CD4-positive, alpha-beta T cell (primary cell): ENCODE measurements around the gene IRX3. TPM values are rescaled to one million over a fixed set of nuclear protein-coding genes. Genes with fewer than 3 reads are reported as not detected.

ENCODE experiments used
- ATAC-seq: fragments of 200-7000 bp; cut with Tn5 transposase; one replicate; pipeline ENCODE4 v1.10.0; 2022; ENCODE audit warnings: mild to moderate bottlenecking; ENCODE audit not compliant: poor library complexity
- CTCF ChIA-PET: fragments of 350-600 bp; sonication (Branson Sonifier 250); formaldehyde crosslinking; loops from one replicate; lab custom pipeline; 2021; ENCODE audit warnings: antibody characterized with exemption, inconsistent platforms; lab: Charles Lee
- POLR2A ChIA-PET: fragments of 350-600 bp; sonication (Branson Sonifier 250); formaldehyde crosslinking; loops from one replicate; lab custom pipeline; 2021; ENCODE audit warnings: antibody characterized with exemption, inconsistent platforms; lab: Charles Lee
- DNase-seq, 14 experiments: peaks; one replicate each; pipeline ENCODE4 v3.0.0-alpha.2; 2013 to 2020; ENCODE audit warnings: mixed read lengths in 2 of 14
- H3K27ac ChIP-seq, 2 donors: one replicate each; pipeline versions ENCODE4 v1.5.1 to v1.7.0; 2013; ENCODE audit warnings: low read length in 2 of 2, low read depth in 1 of 2, mild to moderate bottlenecking in 1 of 2
- H3K27me3 ChIP-seq, 2 experiments: 1 replicate in 1 of 2; 2 replicates in 1 of 2; pipeline versions ENCODE4 v1.6.1 to v1.7.0; 2013; ENCODE audit warnings: low read length in 2 of 2, control low read depth in 1 of 2, mild to moderate bottlenecking in 1 of 2, moderate library complexity in 1 of 2; ENCODE audit not compliant: insufficient read depth in 2 of 2, control insufficient read depth in 1 of 2
- H3K36me3 ChIP-seq: one replicate; pipeline ENCODE4 v1.6.1; 2013; ENCODE audit warnings: low read length, control low read depth; ENCODE audit not compliant: insufficient read depth
- H3K4me1 ChIP-seq: one replicate; pipeline ENCODE4 v1.6.1; 2013; ENCODE audit warnings: low read length, control low read depth; ENCODE audit not compliant: insufficient read depth
- H3K4me3 ChIP-seq: one replicate; pipeline ENCODE4 v1.5.1; 2013; ENCODE audit warnings: mild to moderate bottlenecking, low read length, moderate library complexity
- H3K9me3 ChIP-seq, 2 experiments: 1 replicate in 1 of 2; 2 replicates in 1 of 2; pipeline versions ENCODE4 v1.6.1 to v1.7.0; 2013; ENCODE audit warnings: low read length in 2 of 2, mild to moderate bottlenecking in 2 of 2, control low read depth in 1 of 2, moderate library complexity in 1 of 2; ENCODE audit not compliant: control insufficient read depth in 1 of 2, insufficient read depth in 1 of 2
- H3K27ac Mint-ChIP-seq: one replicate; pipeline ENCODE4 v1.8.0; 2020; ENCODE audit warnings: mixed read lengths
- H3K27me3 Mint-ChIP-seq: one replicate; pipeline ENCODE4 v1.8.0; 2021; ENCODE audit warnings: mixed read lengths
- H3K36me3 Mint-ChIP-seq: one replicate; pipeline ENCODE4 v1.8.0; 2021; ENCODE audit warnings: low read depth, mixed read lengths
- H3K4me1 Mint-ChIP-seq: one replicate; pipeline ENCODE4 v1.8.0; 2021; ENCODE audit warnings: low read depth, mixed read lengths
- H3K4me3 Mint-ChIP-seq: one replicate; pipeline ENCODE4 v1.8.0; 2020; ENCODE audit warnings: mild to moderate bottlenecking, mixed read lengths
- H3K9me3 Mint-ChIP-seq: one replicate; pipeline ENCODE4 v1.8.0; 2020; ENCODE audit warnings: mixed read lengths
- CTCF ChIP-seq: fragments of 200-600 bp; IDR thresholded peaks from one replicate; pipeline ENCODE4 v1.8.0; 2022; ENCODE audit warnings: antibody characterized with exemption, mild to moderate bottlenecking
- intact Hi-C, 2 experiments: fragments of 100-400 bp; cut with DNase I in 1 of 2; cut with micrococcal nuclease in 1 of 2; formaldehyde crosslinking; loops; one replicate each; pipeline versions ENCODE4 v1.15.1 to v1.9.0; 2023 to 2025; cut with DNase I, micrococcal nuclease
- total RNA-seq, 174 experiments: library from RNA in 2 of 174; stranded (reverse) in 2 of 174; gene quantifications; one replicate each; pipeline ENCODE4 v1.2.3 and lab custom pipeline; 2021 to 2026

Gene IRX3
- total RNA-seq, 2 experiments from 2014 or later: not detected

GRCh38 chr16:54289945-54290832, 3.6 kb upstream of the IRX3 start:
- H3K27ac Mint-ChIP-seq: no peak overlapping the region
- TF ChIP-seq CTCF: no peak

GRCh38 chr16:54289242-54289944, 2.8 kb upstream of the IRX3 start:
- intact Hi-C loops: no loop called here
- peaks cover 41 to 65% of the 10 kb centered on the region in 2 experiments for H3K27me3 ChIP-seq
- peaks cover 15% of the 10 kb centered on the region for H3K4me1 Mint-ChIP-seq
- ChIA-PET CTCF (no interaction called here), POLR2A (no interaction called here)
- H3K4me3 Mint-ChIP-seq: no peak overlapping the region
- H3K4me1 ChIP-seq: peaks cover 11% of the 10 kb centered on the region
- no peak overlapping the region for H3K27ac ChIP-seq
- DNase-seq: no peak
- H3K36me3 Mint-ChIP-seq: no peaks in the 10 kb centered on the region
- peaks cover 2% of the 10 kb centered on the region for H3K9me3 Mint-ChIP-seq
- no peak for ATAC-seq
- H3K27ac Mint-ChIP-seq: no peak overlapping the region
- no peak for TF ChIP-seq CTCF
- no peak overlapping the region for H3K4me3 ChIP-seq
- peaks cover 0 to 16% of the 10 kb centered on the region in 2 experiments for H3K9me3 ChIP-seq
- no peaks in the 10 kb centered on the region for H3K36me3 ChIP-seq
- H3K27me3 Mint-ChIP-seq: peaks cover 64% of the 10 kb centered on the region

More at GRCh38 chr16:54289945-54290832, 3.6 kb upstream of the IRX3 start:
- ChIA-PET CTCF (no interaction called here), POLR2A (no interaction called here)
- DNase-seq (no peak), ATAC-seq (no peak)
- Mint-ChIP-seq H3K4me3 (no peak overlapping the region), H3K9me3 (peaks cover 7% of the 10 kb centered on the region), H3K27me3 (peaks cover 66% of the 10 kb centered on the region), H3K4me1 (peaks cover 13% of the 10 kb centered on the region), H3K36me3 (no peaks in the 10 kb centered on the region)
- H3K4me1 ChIP-seq: peaks cover 11% of the 10 kb centered on the region
- no peak overlapping the region for H3K27ac ChIP-seq
- H3K36me3 ChIP-seq: no peaks in the 10 kb centered on the region
- H3K27me3 ChIP-seq: peaks cover 39 to 64% of the 10 kb centered on the region in 2 experiments
- intact Hi-C loops: no loop called here
- H3K9me3 ChIP-seq: peaks cover 0 to 16% of the 10 kb centered on the region in 2 experiments
- no peak overlapping the region for H3K4me3 ChIP-seq

GRCh38 chr16:54288835-54289241, 2.3 kb upstream of the IRX3 start:
- ChIA-PET POLR2A (no interaction called here), CTCF (no interaction called here)
- intact Hi-C loops: no loop called here
- peaks cover 61% of the 10 kb centered on the region for H3K27me3 Mint-ChIP-seq
- Histone ChIP-seq H3K36me3 (no peaks in the 10 kb centered on the region), H3K27me3 (peaks cover 43 to 69% of the 10 kb centered on the region in 2 experiments), H3K4me1 (peaks cover 11% of the 10 kb centered on the region), H3K9me3 (peaks cover 0 to 19% of the 10 kb centered on the region in 2 experiments), H3K27ac (no peak overlapping the region), H3K4me3 (no peak overlapping the region)
- H3K36me3 Mint-ChIP-seq: no peaks in the 10 kb centered on the region
- no peaks in the 10 kb centered on the region for H3K9me3 Mint-ChIP-seq
- H3K4me1 Mint-ChIP-seq: peaks cover 16% of the 10 kb centered on the region
- H3K4me3 Mint-ChIP-seq: no peak overlapping the region
- no peak for ATAC-seq
- no peak for DNase-seq
- H3K27ac Mint-ChIP-seq: no peak overlapping the region
- no peak for TF ChIP-seq CTCF
